Progenitor cell of endocrine pancreas (in vitro differentiated cells): ENCODE results near the gene NTSR1. TPM values are rescaled to one million over a fixed set of nuclear protein-coding genes. Genes with fewer than 3 reads are reported as not detected.

Experiments
- DNase-seq: peaks from one replicate; pipeline ENCODE4 v3.0.0; 2021; ENCODE audit warnings: low spot score; ENCODE audit not compliant: unreplicated experiment
- H3K27ac Mint-ChIP-seq: 2 replicates; pipeline ENCODE4 v1.8.0; 2021; ENCODE audit warnings: mild to moderate bottlenecking, moderate library complexity, mixed read lengths
- H3K27me3 Mint-ChIP-seq: 2 replicates; pipeline ENCODE4 v1.8.0; 2021; ENCODE audit warnings: mixed read lengths
- H3K36me3 Mint-ChIP-seq: 2 replicates; pipeline ENCODE4 v1.8.0; 2022; ENCODE audit warnings: mixed read lengths; ENCODE audit not compliant: insufficient read depth
- H3K4me1 Mint-ChIP-seq: 2 replicates; pipeline ENCODE4 v1.8.0; 2021; ENCODE audit warnings: low read depth, mixed read lengths
- H3K4me3 Mint-ChIP-seq: 2 replicates; pipeline ENCODE4 v1.8.0; 2021; ENCODE audit warnings: low read depth, mild to moderate bottlenecking, moderate library complexity, mixed read lengths
- H3K9me3 Mint-ChIP-seq: 2 replicates; pipeline ENCODE4 v1.8.0; 2021; ENCODE audit warnings: low read depth, mixed read lengths
- CTCF ChIP-seq: fragments of 200-600 bp; sonication (generic); IDR thresholded peaks from one replicate; pipeline ENCODE4 v1.5.0; 2021; ENCODE audit warnings: antibody characterized with exemption, mild to moderate bottlenecking; ENCODE audit not compliant: unreplicated experiment
- total RNA-seq: library from RNA; stranded (reverse); gene quantifications from 2 replicates; pipeline ENCODE4 v1.2.1, GENCODE V29; 2021

NTSR1 gene
- total RNA-seq, 1 donor from 2014 or later = not detected

- no peaks in the 10 kb centered on the region for H3K4me1 Mint-ChIP-seq
- peaks cover 27% of the 10 kb centered on the region for H3K27me3 Mint-ChIP-seq
- no peaks in the 10 kb centered on the region for H3K36me3 Mint-ChIP-seq
- no peak overlapping the region for H3K27ac Mint-ChIP-seq
- no peak for DNase-seq
- H3K9me3 Mint-ChIP-seq = no peaks in the 10 kb centered on the region
- H3K4me3 Mint-ChIP-seq = no peak overlapping the region
- TF ChIP-seq CTCF = no peak
Measured at GRCh38 chr20:62741701-62742491, 33.3 kb downstream of the NTSR1 start.

GRCh38 chr20:62742550-62742949 is 33.9 kb downstream of the NTSR1 start:
- Mint-ChIP-seq H3K27me3 (peaks cover 25% of the 10 kb centered on the region), H3K9me3 (no peaks in the 10 kb centered on the region)

DNA sequence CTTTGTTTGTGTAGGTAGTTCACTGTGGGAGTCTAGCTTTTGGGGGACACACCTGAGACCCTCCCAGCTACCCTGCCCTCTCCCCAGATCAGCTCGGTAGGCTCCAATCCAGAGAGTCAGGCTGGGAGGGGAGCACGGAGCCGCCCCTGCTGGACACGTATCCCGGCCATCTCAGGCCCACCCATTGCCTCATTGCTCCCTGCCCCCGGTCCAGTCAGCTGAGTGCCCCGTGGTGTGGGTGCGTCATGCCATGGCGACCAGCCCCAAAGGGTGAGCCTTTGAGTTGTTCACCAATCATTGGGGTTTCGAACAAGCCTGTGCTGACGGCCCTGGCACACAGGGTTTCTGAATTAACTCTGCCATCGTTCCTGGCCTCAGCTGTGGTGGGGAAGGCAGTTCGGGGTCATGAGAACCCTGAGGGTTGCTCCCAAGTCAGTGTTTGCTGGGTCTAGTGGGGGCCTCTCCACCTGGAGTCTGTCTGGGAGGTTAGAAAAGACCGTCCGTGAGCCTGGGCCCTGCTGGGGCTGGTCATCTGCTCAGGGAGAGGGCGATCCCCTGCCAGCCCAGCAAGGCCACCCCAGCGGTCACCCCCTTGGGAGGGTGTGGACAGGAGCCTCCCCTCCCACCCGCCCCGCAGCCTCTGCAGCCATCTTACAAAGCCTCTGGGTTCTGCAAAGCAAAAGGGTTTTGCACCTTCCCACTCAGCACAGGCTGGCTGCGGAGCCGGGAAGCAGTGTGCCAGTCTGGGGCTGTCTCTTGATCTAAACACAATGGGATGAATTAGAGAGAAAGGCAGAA is 34.5 kb downstream of the NTSR1 start:
- Mint-ChIP-seq H3K27ac (no peak overlapping the region), H3K9me3 (peaks cover under 1% of the 10 kb centered on the region), H3K36me3 (no peaks in the 10 kb centered on the region), H3K27me3 (peaks cover 25% of the 10 kb centered on the region), H3K4me3 (no peak overlapping the region), H3K4me1 (no peaks in the 10 kb centered on the region)
- TF ChIP-seq CTCF = no peak
- DNase-seq = no peak

More at GRCh38 chr20:62742550-62742949, 33.9 kb downstream of the NTSR1 start:
- Mint-ChIP-seq H3K4me1 (no peaks in the 10 kb centered on the region), H3K27ac (no peak overlapping the region), H3K36me3 (no peaks in the 10 kb centered on the region), H3K4me3 (no peak overlapping the region)
- no peak for TF ChIP-seq CTCF
- no peak for DNase-seq

DNA sequence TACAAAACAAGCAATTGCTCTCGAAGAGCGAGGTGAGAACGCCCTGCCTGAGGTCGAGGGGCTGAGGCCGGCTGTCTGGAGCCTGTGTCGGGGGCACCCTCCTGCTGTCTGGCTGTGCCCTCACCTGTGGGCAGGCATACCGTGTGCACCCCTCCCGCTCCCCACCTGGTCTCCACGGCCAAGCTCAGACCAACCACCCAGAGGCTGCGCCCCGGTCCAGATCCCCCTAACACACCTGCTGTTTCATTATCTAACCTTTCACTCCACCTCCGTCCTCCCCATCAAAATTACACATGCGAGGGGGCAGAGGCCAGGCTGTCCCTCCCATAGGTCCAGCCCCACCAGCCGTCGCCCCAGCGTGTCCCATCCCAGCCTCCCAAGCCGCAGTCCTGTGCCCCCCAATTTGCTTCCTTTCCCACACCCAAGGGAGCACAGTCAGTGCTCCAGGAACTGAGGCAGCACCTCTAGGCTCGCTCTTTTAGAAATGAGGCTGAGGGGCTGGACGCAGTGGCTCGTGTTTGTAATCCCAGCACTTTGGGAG is 35.2 kb downstream of the NTSR1 start:
- no peaks in the 10 kb centered on the region for H3K36me3 Mint-ChIP-seq

More for the DNA sequence above, 35.2 kb downstream of the NTSR1 start:
- no peak overlapping the region for H3K27ac Mint-ChIP-seq
- H3K9me3 Mint-ChIP-seq = peaks cover 3% of the 10 kb centered on the region
- H3K4me1 Mint-ChIP-seq = no peaks in the 10 kb centered on the region
- TF ChIP-seq CTCF = no peak
- no peak overlapping the region for H3K4me3 Mint-ChIP-seq
- no peak for DNase-seq
- H3K27me3 Mint-ChIP-seq = peaks cover 25% of the 10 kb centered on the region
